ENCODE measurements around the gene SLC22A5.

The SLC22A5 gene

DNA sequence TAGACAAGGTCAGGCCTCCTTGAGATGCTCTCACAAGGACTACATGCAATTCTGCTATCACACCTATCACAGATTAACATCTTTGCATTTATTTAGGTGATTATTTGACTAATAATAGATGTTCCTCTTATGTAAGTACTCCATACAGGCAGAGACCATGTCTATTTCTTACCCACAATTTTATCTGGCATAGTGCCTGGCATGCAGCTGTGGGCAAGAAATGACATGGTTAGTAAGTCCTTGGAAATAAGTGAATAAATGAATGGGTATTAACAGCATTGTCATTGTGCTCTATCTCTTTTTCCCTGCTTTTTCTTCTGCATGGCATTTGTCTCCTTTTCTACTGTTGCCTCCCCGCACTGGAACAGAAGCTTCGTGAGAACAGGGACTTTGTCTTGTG lies 49.4 kb downstream of the SLC22A5 start:
- Histone ChIP-seq H3K4me3 (ENCODE audit: low read length) (no peak overlapping the region), H3K27ac (ENCODE audit: low read depth, low read length) (no peak overlapping the region), H3K27me3 (ENCODE audit: control insufficient read depth, low read length) (no peaks in the 10 kb centered on the region; the same call in 1 of the 2 replicates), H3K4me1 (ENCODE audit: control insufficient read depth, low read length) (peaks cover 61% of the 10 kb centered on the region), H3F3A (ENCODE audit: control insufficient read depth, insufficient read depth) (peaks cover 6% of the 10 kb centered on the region; the same call in 1 of the 2 replicates), H4K20me1 (ENCODE audit: control insufficient read depth, insufficient read depth, low read depth, low read length) (no peaks in the 10 kb centered on the region), H3K9me2 (replicated peaks; ENCODE audit: control insufficient read depth, low read length) (no peaks in the 10 kb centered on the region), H3K79me2 (ENCODE audit: control insufficient read depth, low read length) (no peaks in the 10 kb centered on the region), H3K9me3 (ENCODE audit: control insufficient read depth, insufficient read depth, low read length) (no peaks in the 10 kb centered on the region), H3K36me3 (ENCODE audit: control insufficient read depth, low read length) (no peaks in the 10 kb centered on the region), H3K4me2 (ENCODE audit: low read length) (no peak overlapping the region)
- no peak for TF ChIP-seq EZH2phosphoT487 (IDR thresholded peaks at IDR 0.05; ENCODE audit: borderline replicate concordance, low read length)
- TF ChIP-seq, protein P1, sequence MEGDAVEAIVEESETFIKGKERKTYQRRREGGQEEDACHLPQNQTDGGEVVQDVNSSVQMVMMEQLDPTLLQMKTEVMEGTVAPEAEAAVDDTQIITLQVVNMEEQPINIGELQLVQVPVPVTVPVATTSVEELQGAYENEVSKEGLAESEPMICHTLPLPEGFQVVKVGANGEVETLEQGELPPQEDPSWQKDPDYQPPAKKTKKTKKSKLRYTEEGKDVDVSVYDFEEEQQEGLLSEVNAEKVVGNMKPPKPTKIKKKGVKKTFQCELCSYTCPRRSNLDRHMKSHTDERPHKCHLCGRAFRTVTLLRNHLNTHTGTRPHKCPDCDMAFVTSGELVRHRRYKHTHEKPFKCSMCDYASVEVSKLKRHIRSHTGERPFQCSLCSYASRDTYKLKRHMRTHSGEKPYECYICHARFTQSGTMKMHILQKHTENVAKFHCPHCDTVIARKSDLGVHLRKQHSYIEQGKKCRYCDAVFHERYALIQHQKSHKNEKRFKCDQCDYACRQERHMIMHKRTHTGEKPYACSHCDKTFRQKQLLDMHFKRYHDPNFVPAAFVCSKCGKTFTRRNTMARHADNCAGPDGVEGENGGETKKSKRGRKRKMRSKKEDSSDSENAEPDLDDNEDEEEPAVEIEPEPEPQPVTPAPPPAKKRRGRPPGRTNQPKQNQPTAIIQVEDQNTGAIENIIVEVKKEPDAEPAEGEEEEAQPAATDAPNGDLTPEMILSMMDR (IDR thresholded peaks at IDR 0.05; ENCODE audit: low read depth, low read length, poor library complexity, severe bottlenecking): no peak

DNA sequence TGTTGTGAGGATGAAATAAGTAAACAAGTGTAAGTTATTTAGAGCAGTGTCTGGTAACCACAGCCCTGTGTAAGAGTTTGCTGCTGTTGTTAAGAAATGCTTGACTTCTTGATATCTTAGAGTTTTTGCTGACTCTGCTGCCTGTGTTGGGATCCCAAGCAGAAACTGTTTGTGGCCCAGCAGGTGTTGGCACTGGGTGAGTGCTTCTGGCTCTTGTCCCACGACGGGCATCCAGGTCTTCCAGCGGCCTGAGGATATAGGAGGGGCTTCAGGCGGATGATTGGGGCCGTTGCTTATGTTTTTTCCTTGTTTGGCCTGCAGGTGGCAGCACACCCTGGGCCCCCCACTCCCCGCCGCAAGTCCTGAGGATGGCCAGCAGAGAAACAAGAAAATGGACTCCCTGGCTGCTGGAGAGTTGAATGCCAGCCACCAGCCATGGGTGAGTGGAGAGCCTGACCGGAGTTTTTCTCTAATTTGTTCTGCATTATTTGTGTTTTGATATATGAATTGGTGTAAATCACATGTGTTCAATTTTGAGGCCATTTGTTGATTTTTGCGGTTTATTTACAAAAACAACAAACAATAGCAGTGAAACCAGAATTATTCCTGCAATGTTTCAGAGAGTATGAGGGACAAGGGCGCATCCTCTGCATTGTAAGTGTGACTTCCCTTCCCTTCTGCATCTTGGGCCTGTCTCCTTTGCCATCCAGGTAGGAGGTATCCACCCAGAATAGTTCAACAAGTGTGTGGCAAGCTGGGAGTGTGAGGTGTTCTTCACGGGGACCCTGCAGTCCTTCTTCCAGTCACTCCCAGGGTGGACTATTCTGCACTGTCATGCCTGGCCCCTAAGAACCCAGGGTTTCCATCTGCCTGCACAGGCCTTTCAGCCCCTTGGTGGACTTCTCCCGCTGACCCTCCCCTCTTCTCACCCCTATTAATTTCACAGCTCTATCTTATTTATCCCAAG lies 50.3 kb downstream of the SLC22A5 start:
- Histone ChIP-seq H3K79me2 (ENCODE audit: control insufficient read depth, low read length) (no peaks in the 10 kb centered on the region), H3F3A (ENCODE audit: control insufficient read depth, insufficient read depth) (peaks cover 15% of the 10 kb centered on the region), H3K36me3 (ENCODE audit: control insufficient read depth, low read length) (no peaks in the 10 kb centered on the region), H3K9me2 (replicated peaks; ENCODE audit: control insufficient read depth, low read length) (no peaks in the 10 kb centered on the region), H3K4me2 (ENCODE audit: low read length) (peak overlapping the region; percentile 47), H3K4me1 (ENCODE audit: control insufficient read depth, low read length) (peaks cover 66% of the 10 kb centered on the region), H3K9me3 (ENCODE audit: control insufficient read depth, insufficient read depth, low read length) (no peaks in the 10 kb centered on the region), H3K27me3 (ENCODE audit: control insufficient read depth, low read length) (no peaks in the 10 kb centered on the region; the same call in 1 of the 2 replicates), H3K27ac (ENCODE audit: low read depth, low read length) (peak overlapping the region; percentile 55; the same call in 1 of the 2 replicates), H3K4me3 (ENCODE audit: low read length) (peak overlapping the region; percentile 30), H4K20me1 (ENCODE audit: control insufficient read depth, insufficient read depth, low read depth, low read length) (no peaks in the 10 kb centered on the region)
- TF ChIP-seq, protein P1 (IDR thresholded peaks at IDR 0.05; ENCODE audit: low read depth, low read length, poor library complexity, severe bottlenecking): peak; percentile 88
- no peak for TF ChIP-seq EZH2phosphoT487 (IDR thresholded peaks at IDR 0.05; ENCODE audit: borderline replicate concordance, low read length)

DNA sequence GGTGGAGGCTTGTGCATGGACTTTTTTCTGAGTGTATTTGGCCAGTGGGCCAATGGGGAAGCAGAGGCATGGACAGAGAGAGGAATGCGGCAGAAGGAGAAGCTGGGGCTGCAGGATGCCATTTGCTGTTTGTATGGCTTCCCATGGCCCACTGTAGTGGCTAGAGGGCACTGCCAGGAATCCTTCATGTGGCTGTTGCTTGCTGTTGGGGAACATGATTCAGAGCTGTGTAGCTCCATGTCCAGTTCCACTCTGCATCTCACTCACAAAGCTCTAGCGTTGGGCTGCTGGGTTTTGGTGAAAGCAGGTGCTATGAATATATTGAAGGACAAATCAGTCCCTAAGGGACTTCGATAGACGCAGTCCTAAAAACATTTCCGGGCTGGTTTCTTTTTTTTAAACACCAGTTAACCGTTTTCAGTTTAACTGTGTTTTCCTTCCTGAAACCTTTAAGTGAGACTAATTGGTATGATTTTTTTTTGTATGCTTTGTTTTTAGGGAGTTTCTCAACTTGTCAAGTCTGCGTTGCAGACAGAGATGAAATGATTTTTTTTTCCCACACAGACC lies 51.3 kb downstream of the SLC22A5 start:
- peaks cover 17% of the 10 kb centered on the region for H3F3A ChIP-seq (ENCODE audit: control insufficient read depth, insufficient read depth)

More for the DNA sequence above, 51.3 kb downstream of the SLC22A5 start:
- no peaks in the 10 kb centered on the region for H3K27me3 ChIP-seq (ENCODE audit: control insufficient read depth, low read length)
- peak overlapping the region; percentile 47 for H3K4me2 ChIP-seq (ENCODE audit: low read length)
- no peaks in the 10 kb centered on the region for H3K36me3 ChIP-seq (ENCODE audit: control insufficient read depth, low read length)
- no peak for TF ChIP-seq EZH2phosphoT487 (IDR thresholded peaks at IDR 0.05; ENCODE audit: borderline replicate concordance, low read length)
- TF ChIP-seq, protein P1 (IDR thresholded peaks at IDR 0.05; ENCODE audit: low read depth, low read length, poor library complexity, severe bottlenecking): no peak
- H4K20me1 ChIP-seq (ENCODE audit: control insufficient read depth, insufficient read depth, low read depth, low read length): no peaks in the 10 kb centered on the region
- peak overlapping the region; percentile 30 for H3K4me3 ChIP-seq (ENCODE audit: low read length)
- no peaks in the 10 kb centered on the region for H3K79me2 ChIP-seq (ENCODE audit: control insufficient read depth, low read length)
- no peaks in the 10 kb centered on the region for H3K9me2 ChIP-seq (replicated peaks; ENCODE audit: control insufficient read depth, low read length)
- H3K4me1 ChIP-seq (ENCODE audit: control insufficient read depth, low read length): peaks cover 66% of the 10 kb centered on the region
- no peaks in the 10 kb centered on the region for H3K9me3 ChIP-seq (ENCODE audit: control insufficient read depth, insufficient read depth, low read length)
- peak overlapping the region; percentile 55 for H3K27ac ChIP-seq (ENCODE audit: low read depth, low read length)
